Spinal cord (tissue), 10 donors: ENCODE measurements around the gene TSPAN18. TPM values are rescaled to one million over a fixed set of nuclear protein-coding genes. Genes with fewer than 3 reads are reported as not detected.

ENCODE experiments used
- DNase-seq, 6 donors: peaks; one replicate each; pipeline versions ENCODE4 v3.0.0 to v3.0.0-alpha.2; 2013 to 2015; ENCODE audit warnings: low spot score in 6 of 6, low read depth in 4 of 6
- H3K27ac ChIP-seq: one replicate; pipeline ENCODE4 v1.5.1; 2013; ENCODE audit warnings: low read depth, low read length, control low read depth
- H3K27me3 ChIP-seq: one replicate; pipeline ENCODE4 v1.6.1; 2013; ENCODE audit warnings: low read length; ENCODE audit not compliant: control insufficient read depth, insufficient read depth
- H3K36me3 ChIP-seq: one replicate; pipeline ENCODE4 v1.6.1; 2013; ENCODE audit warnings: low read length; ENCODE audit not compliant: control insufficient read depth, insufficient read depth
- H3K4me1 ChIP-seq: one replicate; pipeline ENCODE4 v1.6.1; 2013; ENCODE audit warnings: low read length; ENCODE audit not compliant: control insufficient read depth, insufficient read depth
- H3K4me3 ChIP-seq: one replicate; pipeline ENCODE4 v1.5.1; 2013; ENCODE audit warnings: low read depth, low read length, control low read depth
- H3K9me3 ChIP-seq: one replicate; pipeline ENCODE4 v1.6.1; 2013; ENCODE audit warnings: low read length; ENCODE audit not compliant: control insufficient read depth, insufficient read depth
- WGBS: methylation state at CpG from one replicate; pipeline ENCODE4 v1.1.5; 2013; ENCODE audit warnings: missing lambda C conversion rate; ENCODE audit not compliant: insufficient coverage; 5-methylcytosine and 5-hydroxymethylcytosine counted together
- polyA plus RNA-seq, 2 donors: library from polyadenylated mRNA; unstranded; fragments of 120-200 nt; gene quantifications; one replicate each; pipeline ENCODE4 v1.2.1, GENCODE V29; 2013; ENCODE audit not compliant: insufficient read length in 2 of 2
- total RNA-seq, 2 donors: library from RNA; depleted of rRNA in 1 of 2; stranded (reverse); fragments of 120-200 nt in 1 of 2; fragments of >200 nt in 1 of 2; gene quantifications; one replicate each; pipeline versions ENCODE4 v1.2.3 to v1.2.4, GENCODE V29; 2013 to 2014
- donor health status: healthy.

The TSPAN18 gene
- total and polyA plus RNA-seq, 4 donors = 23.3 to 87.2 (median 60.9) TPM

GRCh38 chr11:44832452-44832851, 105.7 kb downstream of the TSPAN18 start:
- 67% methylated on average over 10 of the region's 10 CpGs for WGBS
- Histone ChIP-seq H3K36me3 (no peaks in the 10 kb centered on the region), H3K27ac (no peak overlapping the region)

GRCh38 chr11:44833221-44833876, 106.6 kb downstream of the TSPAN18 start:
- Histone ChIP-seq H3K9me3 (no peaks in the 10 kb centered on the region), H3K4me1 (peaks cover 22% of the 10 kb centered on the region), H3K36me3 (no peaks in the 10 kb centered on the region), H3K27me3 (no peaks in the 10 kb centered on the region), H3K27ac (peak overlapping the region; percentile 88), H3K4me3 (no peak overlapping the region)
- no peak for DNase-seq
- 72% methylated on average over 2 of the region's 6 CpGs for WGBS

More at GRCh38 chr11:44832452-44832851, 105.7 kb downstream of the TSPAN18 start:
- no peak for DNase-seq
- H3K4me1 ChIP-seq = peaks cover 23% of the 10 kb centered on the region
- H3K9me3 ChIP-seq = no peaks in the 10 kb centered on the region
- H3K4me3 ChIP-seq = no peak overlapping the region
- no peaks in the 10 kb centered on the region for H3K27me3 ChIP-seq

- Histone ChIP-seq H3K9me3 (no peaks in the 10 kb centered on the region), H3K36me3 (no peaks in the 10 kb centered on the region), H3K27me3 (no peaks in the 10 kb centered on the region), H3K4me1 (peaks cover 19% of the 10 kb centered on the region), H3K27ac (peak overlapping the region; percentile 88), H3K4me3 (no peak overlapping the region)
- peak in 2 of 6 donors; percentile 81 for DNase-seq
- WGBS = 18% methylated on average over 7 of the region's 8 CpGs
Measured at GRCh38 chr11:44833877-44834452, 107.2 kb downstream of the TSPAN18 start.

GRCh38 chr11:44834846-44835245, 108.1 kb downstream of the TSPAN18 start:
- H3K9me3 ChIP-seq = no peaks in the 10 kb centered on the region
- no peak for DNase-seq
- no peaks in the 10 kb centered on the region for H3K27me3 ChIP-seq
- H3K27ac ChIP-seq = peak overlapping the region; percentile 88
- WGBS = 52% methylated on average over 5 of the region's 6 CpGs
- no peaks in the 10 kb centered on the region for H3K36me3 ChIP-seq
- no peak overlapping the region for H3K4me3 ChIP-seq
- H3K4me1 ChIP-seq = peaks cover 28% of the 10 kb centered on the region

DNA sequence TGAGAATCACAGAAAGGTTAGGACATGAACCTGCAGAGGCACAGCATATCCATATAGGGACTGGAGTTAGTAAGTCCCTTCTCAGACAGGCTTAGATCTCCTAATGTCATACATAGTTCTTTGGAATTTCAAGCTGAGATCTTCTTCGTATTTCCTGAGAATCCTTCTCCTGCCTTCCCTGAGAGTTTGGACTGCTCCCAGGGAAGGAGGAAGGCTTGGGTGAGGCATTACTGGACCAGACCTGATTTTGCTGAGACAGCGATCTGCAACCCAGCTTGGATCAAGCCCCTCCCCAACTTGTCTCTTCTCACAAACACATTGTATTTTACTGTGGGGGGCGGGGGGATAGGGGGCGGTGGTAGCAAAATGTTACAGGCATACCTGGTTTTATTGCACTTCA, 108.5 kb downstream of the TSPAN18 start:
- Histone ChIP-seq H3K4me3 (no peak overlapping the region), H3K27me3 (no peaks in the 10 kb centered on the region), H3K4me1 (peaks cover 33% of the 10 kb centered on the region), H3K27ac (peak overlapping the region; percentile 88), H3K36me3 (no peaks in the 10 kb centered on the region), H3K9me3 (no peaks in the 10 kb centered on the region)
- DNase-seq = no peak
- WGBS = no CpG with 5 or more reads among the region's 4 CpGs

DNA sequence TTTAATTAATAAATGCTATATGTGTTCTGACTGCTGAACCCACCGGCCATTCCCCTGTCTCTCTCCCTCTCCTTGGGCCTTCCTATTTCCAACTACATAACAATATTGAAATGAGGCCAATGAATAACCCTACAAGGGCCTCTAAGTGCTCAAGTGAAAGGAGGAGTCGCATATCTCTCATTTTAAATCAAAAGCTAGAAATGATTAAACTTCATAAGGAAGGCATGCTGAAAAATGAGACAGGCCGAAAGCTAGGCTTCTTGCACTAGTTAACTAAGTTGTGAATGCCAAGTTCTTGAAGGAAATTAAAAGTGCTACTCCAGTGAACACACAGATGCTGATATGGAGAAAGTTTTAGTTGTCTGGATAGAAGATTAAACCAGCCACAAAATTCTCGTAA, 109.2 kb downstream of the TSPAN18 start:
- DNase-seq = peak in 1 of 6 donors; percentile 20
- Histone ChIP-seq H3K27ac (peak overlapping the region; percentile 43), H3K4me3 (no peak overlapping the region), H3K4me1 (peaks cover 39% of the 10 kb centered on the region), H3K36me3 (no peaks in the 10 kb centered on the region), H3K9me3 (no peaks in the 10 kb centered on the region), H3K27me3 (no peaks in the 10 kb centered on the region)
- no CpG with 5 or more reads among the region's 4 CpGs for WGBS

DNA sequence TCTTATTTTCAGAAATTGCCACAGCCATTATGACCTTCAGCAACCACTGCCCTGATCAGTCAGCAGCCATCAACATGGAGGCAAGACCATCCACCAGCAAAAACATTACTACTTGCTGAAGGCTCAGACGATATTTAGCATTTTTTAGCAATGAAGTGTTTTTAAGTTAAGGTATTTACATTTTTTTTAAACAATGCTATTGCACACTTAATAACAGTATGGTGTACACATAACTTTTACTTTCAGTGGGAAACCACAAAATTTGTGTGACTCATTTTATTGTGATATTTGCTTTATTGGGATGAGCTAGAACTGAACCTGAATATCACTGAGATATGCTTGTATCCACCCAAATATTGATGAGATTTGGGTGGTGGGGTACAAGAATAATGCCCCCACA, 110.9 kb downstream of the TSPAN18 start:
- no peak overlapping the region for H3K27ac ChIP-seq
- H3K9me3 ChIP-seq = no peaks in the 10 kb centered on the region
- WGBS = no CpG with 5 or more reads among the region's 1 CpG
- no peak for DNase-seq
- no peaks in the 10 kb centered on the region for H3K36me3 ChIP-seq
- no peak overlapping the region for H3K4me3 ChIP-seq
- no peaks in the 10 kb centered on the region for H3K27me3 ChIP-seq
- peaks cover 46% of the 10 kb centered on the region for H3K4me1 ChIP-seq

DNA sequence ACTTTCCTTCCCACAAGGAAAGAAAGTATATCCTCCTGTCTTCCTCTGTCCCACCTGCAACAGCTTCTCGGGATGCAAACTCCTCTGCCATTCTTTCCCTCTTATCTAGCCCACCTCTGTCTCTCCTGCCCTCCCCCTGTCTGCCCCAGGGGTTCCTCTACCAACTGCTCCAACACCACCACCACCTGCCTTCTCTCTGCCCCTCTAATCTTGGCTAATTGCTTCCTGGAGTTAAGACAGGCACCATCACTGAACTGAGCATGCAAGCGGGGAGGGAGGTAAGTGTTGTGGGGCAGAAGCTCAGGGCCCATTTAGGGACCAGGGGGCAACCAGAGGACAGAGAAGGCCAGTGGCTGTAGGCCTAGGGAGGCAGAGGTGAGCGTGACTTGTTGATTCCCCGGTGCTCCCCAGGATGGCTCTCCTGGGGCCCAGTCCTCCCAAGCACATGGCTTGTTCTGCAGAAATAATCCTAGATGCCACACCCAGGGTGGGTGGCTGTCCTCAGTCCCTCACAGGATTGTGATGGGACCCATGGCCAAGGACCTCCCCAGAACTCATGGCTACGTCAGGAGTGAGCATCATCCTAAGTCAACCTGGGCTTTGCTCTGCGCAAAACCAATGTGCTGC, 112.8 kb downstream of the TSPAN18 start:
- DNase-seq = no peak
- Histone ChIP-seq H3K27ac (no peak overlapping the region), H3K36me3 (no peaks in the 10 kb centered on the region), H3K27me3 (no peaks in the 10 kb centered on the region), H3K4me1 (peaks cover 34% of the 10 kb centered on the region), H3K4me3 (no peak overlapping the region), H3K9me3 (no peaks in the 10 kb centered on the region)
- 75% methylated on average over 5 of the region's 6 CpGs for WGBS

DNA sequence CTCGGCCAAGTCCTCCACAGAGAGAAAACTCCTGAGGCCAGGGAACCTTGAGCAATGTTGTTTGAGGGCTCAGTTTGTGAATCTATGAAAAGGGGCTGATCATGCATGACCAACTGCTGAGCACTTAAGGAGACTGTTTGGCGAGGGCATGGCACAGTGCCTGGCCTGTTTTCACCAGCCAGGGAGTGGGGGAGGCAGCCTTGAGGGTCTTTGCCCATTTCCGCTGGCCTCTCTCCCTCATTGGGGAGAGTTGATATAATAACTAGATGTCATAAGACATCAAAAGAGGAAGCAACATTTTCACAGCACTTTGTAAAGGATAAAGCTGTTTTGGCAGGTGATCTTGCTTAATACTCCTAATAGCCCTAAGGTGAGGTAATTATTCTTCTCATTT, 113.3 kb downstream of the TSPAN18 start:
- WGBS = 46% methylated on average over 2 of the region's 3 CpGs
- H3K36me3 ChIP-seq = no peaks in the 10 kb centered on the region
- no peaks in the 10 kb centered on the region for H3K27me3 ChIP-seq
- H3K4me1 ChIP-seq = peaks cover 29% of the 10 kb centered on the region
- H3K9me3 ChIP-seq = no peaks in the 10 kb centered on the region
- H3K27ac ChIP-seq = no peak overlapping the region
- no peak for DNase-seq
- no peak overlapping the region for H3K4me3 ChIP-seq
